ENCODE results near the gene TANK. TPM values are rescaled to one million over a fixed set of nuclear protein-coding genes. Genes with fewer than 3 reads are reported as not detected.

TANK gene
- total and polyA plus RNA-seq, 2 of the 8 experiments (the other 6 are each of a cell fraction or from before 2014, with no cell fraction given), result 7.0 to 26.1 TPM

GRCh38 chr2:161250864-161251436 lies 90.7 kb downstream of the TANK start:
- no peaks in the 10 kb centered on the region for H3K79me2 ChIP-seq (ENCODE audit: control insufficient read depth in 1 of 2, insufficient read depth in 2 of 2, low read length in 2 of 2)
- no peak overlapping the region for H2BK12ac ChIP-seq (ENCODE audit: low read depth, low read length)
- H4K91ac ChIP-seq (replicated peaks; ENCODE audit: insufficient read length, low read length), result no peak overlapping the region
- no peaks in the 10 kb centered on the region for H3K9me3 ChIP-seq (ENCODE audit: insufficient read depth in 2 of 2, low read depth in 1 of 2, low read length in 1 of 2)
- H4K20me1 ChIP-seq (replicated peaks in 1 of 2; ENCODE audit: control insufficient read depth in 1 of 2, insufficient read depth in 2 of 2, low read length in 2 of 2), result no peaks in the 10 kb centered on the region
- no peak overlapping the region for H2BK15ac ChIP-seq (ENCODE audit: low read length)
- DNase-seq (ENCODE audit: low read depth in 1 of 2, low spot score in 2 of 2), result no peak
- H3K36me3 ChIP-seq (ENCODE audit: control insufficient read depth in 2 of 4, insufficient read depth in 4 of 4, low read length in 3 of 4), result no peaks in the 10 kb centered on the region
- peaks cover 0 to 2% (median 0%) of the 10 kb centered on the region in 4 experiments; a peak in 2 of 7 replicates for H3K27me3 ChIP-seq (replicated peaks in 1 of 4; ENCODE audit: control insufficient read depth in 3 of 4, extremely low read depth in 1 of 4, insufficient read depth in 3 of 4, low read length in 3 of 4)
- H2BK20ac ChIP-seq (ENCODE audit: low read length), result no peak overlapping the region
- H3K4me3 ChIP-seq (ENCODE audit: extremely low read depth in 1 of 4, insufficient read depth in 2 of 4, low read depth in 3 of 4, low read length in 4 of 4), result no peak overlapping the region
- no peaks in the 10 kb centered on the region for H3K79me1 ChIP-seq (ENCODE audit: low read depth, low read length)
- no peak overlapping the region for H3K4ac ChIP-seq (replicated peaks; ENCODE audit: insufficient read length, low read depth, low read length)
- H3K14ac ChIP-seq (ENCODE audit: insufficient read length), result no peak overlapping the region
- H2AFZ ChIP-seq (ENCODE audit: low read length), result no peak overlapping the region
- H2BK120ac ChIP-seq (replicated peaks; ENCODE audit: low read depth, low read length), result no peak overlapping the region
- 2% methylated on average over 2 of the region's 2 CpGs; no CpG with 5 or more reads in 1 of the 2 experiments for WGBS, 2 experiments (ENCODE audit: extremely low coverage in 1 of 2, insufficient coverage in 1 of 2, insufficient read length in 1 of 2, insufficient replicate concordance in 2 of 2, low coverage in 1 of 2, low lambda C conversion rate in 2 of 2, missing lambda C conversion rate in 1 of 2)
- H3K9ac ChIP-seq (replicated peaks in 1 of 4; ENCODE audit: extremely low read depth in 1 of 4, low read depth in 3 of 4, low read length in 3 of 4), result no peak overlapping the region
- CTCF ChIA-PET (ENCODE audit: partially characterized antibody), result interaction anchor here (0.6 to 3.3 kb wide), 20 partner anchors 10 to 718 kb away, joined by 3 to 30 read pairs (median 4); no protein-coding TSS in a partner anchor
- no peak overlapping the region for H3K18ac ChIP-seq (ENCODE audit: extremely low read depth, low read length)
- H3K23ac ChIP-seq (ENCODE audit: insufficient read length), result no peak overlapping the region
- FAIRE-seq, result peak; percentile 98
- POLR2A ChIA-PET (ENCODE audit: partially characterized antibody), result no interaction called here
- H2BK5ac ChIP-seq (ENCODE audit: low read depth, low read length), result no peak overlapping the region
- no peak overlapping the region for H3K56ac ChIP-seq (replicated peaks; ENCODE audit: insufficient read length, low read depth, low read length)
- peaks cover 3 to 6% (median 4%) of the 10 kb centered on the region in 4 experiments; a peak in 4 of 7 replicates for H3K4me1 ChIP-seq (replicated peaks in 1 of 4; ENCODE audit: control insufficient read depth in 3 of 4, insufficient read depth in 4 of 4, low read length in 3 of 4)
- H3K23me2 ChIP-seq (ENCODE audit: low read depth, low read length), result no peaks in the 10 kb centered on the region
- H4K8ac ChIP-seq (ENCODE audit: extremely low read depth, insufficient read depth, low read length), result no peak overlapping the region
- H3K4me2 ChIP-seq (ENCODE audit: insufficient read depth in 1 of 2, low read depth in 2 of 2, low read length in 2 of 2), result no peak overlapping the region
- no peak overlapping the region for H4K5ac ChIP-seq (ENCODE audit: insufficient read length, low read depth, low read length)
- H3K27ac ChIP-seq (ENCODE audit: low read depth, low read length), result no peak overlapping the region
- H2AK5ac ChIP-seq (ENCODE audit: low read depth, low read length), result no peak overlapping the region
- no peak for TF ChIP-seq RNF2 (IDR thresholded peaks at IDR 0.05; ENCODE audit: borderline replicate concordance, low read depth, low read length, missing control alignments, poor library complexity, severe bottlenecking)
- TF ChIP-seq TCF12 (IDR thresholded peaks at IDR 0.05; ENCODE audit: low read depth, low read length), result peak; percentile 88
- TF ChIP-seq SAP30 (IDR thresholded peaks at IDR 0.05; ENCODE audit: insufficient read depth, insufficient replicate concordance, low read length), result no peak
- TF ChIP-seq ASH2L (IDR thresholded peaks at IDR 0.05; ENCODE audit: low read length), result no peak
- no peak for TF ChIP-seq HDAC2 (IDR thresholded peaks at IDR 0.05; ENCODE audit: borderline replicate concordance in 1 of 2, low read depth in 2 of 2, low read length in 2 of 2)
- TF ChIP-seq TBP (IDR thresholded peaks at IDR 0.05; ENCODE audit: low read depth, low read length), result no peak
- no peak for TF ChIP-seq CREB1 (IDR thresholded peaks at IDR 0.05)
- no peak for TF ChIP-seq EP300 (IDR thresholded peaks at IDR 0.05; ENCODE audit: borderline replicate concordance in 1 of 2, low read depth in 2 of 2, low read length in 2 of 2)
- no peak for TF ChIP-seq CTBP2 (IDR thresholded peaks at IDR 0.05; ENCODE audit: borderline replicate concordance, insufficient read depth, insufficient read length, low read length)
- TF ChIP-seq CHD2 (IDR thresholded peaks at IDR 0.05; ENCODE audit: low read length), result no peak
- no peak for TF ChIP-seq BCL11A (IDR thresholded peaks at IDR 0.05; ENCODE audit: low read depth in 2 of 2, low read length in 2 of 2)
- no peak for TF ChIP-seq SUZ12 (IDR thresholded peaks at IDR 0.05; ENCODE audit: low read length)
- TF ChIP-seq POLR2A (IDR thresholded peaks at IDR 0.05; ENCODE audit: control extremely low read depth in 1 of 2, low read depth in 2 of 2, low read length in 2 of 2), result no peak

Measured in H1 (cell line).